HepG2 (cell line): ENCODE data around the gene NEK8. TPM values are rescaled to one million over a fixed set of nuclear protein-coding genes. Genes with fewer than 3 reads are reported as not detected.

Experiments used
- ATAC-seq: fragments of 200-7000 bp; cut with Tn5 transposase; 3 replicates; pipeline ENCODE4 v1.9.1; 2020; ENCODE audit warnings: mild to moderate bottlenecking, moderate library complexity
- BruUV-seq: library from RNA; stranded (reverse); fragments of 400-500 nt; replicated peaks from 2 replicates; lab custom pipeline; 2021; lab: Mats Ljungman, UMichigan
- CTCF ChIA-PET: fragments of 300-600 bp; formaldehyde crosslinking; extraction: SDS; loops from one replicate; lab custom pipeline; 2021; ENCODE audit warnings: low total read pairs, inconsistent platforms, low intra/inter-chr PET ratio; lab: Yijun Ruan, JAX
- POLR2A ChIA-PET: fragments of 350-600 bp; sonication (Branson Sonifier 250); formaldehyde crosslinking; loops from one replicate; lab custom pipeline; 2020; ENCODE audit warnings: antibody characterized with exemption, inconsistent platforms; lab: Yijun Ruan, JAX
- DNase-seq: peaks from one replicate; pipeline ENCODE4 v3.0.0-alpha.2; 2015; ENCODE audit warnings: low spot score
- FAIRE-seq: peaks from 3 replicates; lab custom pipeline; 2011; peaks lifted over from hg19 to GRCh38; lab: Jason Lieb, UNC
- H2AFZ ChIP-seq: one replicate; pipeline ENCODE4 v1.6.1; 2011; ENCODE audit warnings: low read length, inconsistent platforms
- H3K27ac ChIP-seq: fragments of 300-600 bp; 3 replicates; pipeline ENCODE4 v1.8.0; 2011; ENCODE audit warnings: mixed run types, mild to moderate bottlenecking, mixed read lengths, low read length, inconsistent platforms; ENCODE audit not compliant: insufficient read depth; ENCODE audit errors: extremely low read length
- H3K27me3 ChIP-seq, 2 experiments: fragments of 200-600 bp in 1 of 2; 2 replicates in 1 of 2; 3 replicates in 1 of 2; pipeline versions ENCODE4 v1.6.0 to v1.8.0; 2011; ENCODE audit warnings: low read length in 2 of 2, mild to moderate bottlenecking in 2 of 2, moderate library complexity in 2 of 2, inconsistent platforms in 1 of 2; ENCODE audit not compliant: insufficient read depth in 2 of 2, control insufficient read depth in 1 of 2
- H3K36me3 ChIP-seq, 2 experiments: fragments of 200-600 bp in 1 of 2; replicated peaks in 1 of 2; 2 replicates in 1 of 2; 3 replicates in 1 of 2; pipeline versions ENCODE4 v1.5.1 to v1.8.0; 2011; ENCODE audit warnings: low read length in 2 of 2, inconsistent platforms in 1 of 2; ENCODE audit not compliant: insufficient read depth in 2 of 2, control insufficient read depth in 1 of 2
- H3K4me1 ChIP-seq: 2 replicates; pipeline ENCODE4 v1.5.1; 2012; ENCODE audit warnings: low read length, inconsistent platforms; ENCODE audit not compliant: insufficient read depth
- H3K4me2 ChIP-seq: 2 replicates; pipeline ENCODE4 v1.6.0; 2011; ENCODE audit warnings: low read depth, low read length, inconsistent platforms
- H3K4me3 ChIP-seq, 3 experiments: fragments of 200-600 bp in 1 of 3; sonication (generic), shearing (Covaris generic) in 1 of 3; replicated peaks in 1 of 3; 2 replicates each; pipeline ENCODE4 v1.5.1; 2011 to 2016; ENCODE audit warnings: low read length in 3 of 3, inconsistent platforms in 2 of 3, low read depth in 2 of 3, mild to moderate bottlenecking in 2 of 3, control low read depth in 1 of 3, mixed read lengths in 1 of 3; ENCODE audit not compliant: insufficient read depth in 1 of 3
- H3K79me2 ChIP-seq: one replicate; pipeline ENCODE4 v1.6.1; 2011; ENCODE audit warnings: low read length, inconsistent platforms; ENCODE audit not compliant: insufficient read depth
- H3K9ac ChIP-seq: 2 replicates; pipeline ENCODE4 v1.6.0; 2011; ENCODE audit warnings: mild to moderate bottlenecking, low read depth, low read length, inconsistent platforms; ENCODE audit not compliant: insufficient read depth
- H3K9me3 ChIP-seq: 2 replicates; pipeline ENCODE4 v1.5.1; 2012; ENCODE audit warnings: mild to moderate bottlenecking, low read length
- H4K20me1 ChIP-seq: 2 replicates; pipeline ENCODE4 v1.6.0; 2011; ENCODE audit warnings: inconsistent platforms, mild to moderate bottlenecking, low read length, moderate library complexity; ENCODE audit not compliant: insufficient read depth
- CREBL2 ChIP-seq: sonication (generic); formaldehyde crosslinking; IDR thresholded peaks from 2 replicates; pipeline ENCODE4 v1.8.1; 2023; ENCODE audit warnings: missing genetic modification reagents, mild to moderate bottlenecking, borderline replicate concordance
- DNMT1 ChIP-seq: sonication (generic); formaldehyde crosslinking; IDR thresholded peaks from 2 replicates; pipeline ENCODE4 v1.5.1; 2020; ENCODE audit warnings: mild to moderate bottlenecking, missing genetic modification reagents
- FOXO1 ChIP-seq: sonication (generic); formaldehyde crosslinking; IDR thresholded peaks from 2 replicates; pipeline ENCODE4 v1.4.0; 2020; ENCODE audit warnings: missing genetic modification reagents
- GFI1 ChIP-seq: sonication (generic); formaldehyde crosslinking; IDR thresholded peaks from 2 replicates; pipeline ENCODE4 v1.5.0; 2020; ENCODE audit warnings: missing genetic modification reagents, mild to moderate bottlenecking, borderline replicate concordance
- HNRNPK ChIP-seq: fragments of 200-400 bp; formaldehyde crosslinking; IDR thresholded peaks from 2 replicates; pipeline ENCODE4 v1.6.1; 2018; ENCODE audit warnings: low read length, low read depth, moderate library complexity, mild to moderate bottlenecking; ENCODE audit not compliant: poor library complexity, severe bottlenecking
- HNRNPL ChIP-seq: fragments of 200-400 bp; formaldehyde crosslinking; IDR thresholded peaks from 2 replicates; pipeline ENCODE4 v1.6.1; 2017; ENCODE audit warnings: mild to moderate bottlenecking, low read depth, low read length
- MEIS1 ChIP-seq: sonication (generic); formaldehyde crosslinking; IDR thresholded peaks from 2 replicates; pipeline ENCODE4 v1.9.0; 2021; ENCODE audit warnings: mild to moderate bottlenecking, missing genetic modification reagents, moderate library complexity, borderline replicate concordance
- NFYC ChIP-seq: IDR thresholded peaks from 2 replicates; pipeline ENCODE4 v1.6.1; 2016; ENCODE audit warnings: missing genetic modification reagents, missing compliant biosample characterization
- PHF21A ChIP-seq: sonication (generic); formaldehyde crosslinking; IDR thresholded peaks from 2 replicates; pipeline ENCODE4 v1.5.0; 2020; ENCODE audit warnings: mild to moderate bottlenecking, missing genetic modification reagents
- PITX1 ChIP-seq: sonication (generic); formaldehyde crosslinking; IDR thresholded peaks from 2 replicates; pipeline ENCODE4 v1.5.1; 2020; ENCODE audit warnings: mild to moderate bottlenecking, missing genetic modification reagents
- SMYD3 ChIP-seq: sonication (generic); formaldehyde crosslinking; IDR thresholded peaks from 2 replicates; pipeline ENCODE4 v1.8.1; 2023; ENCODE audit warnings: mild to moderate bottlenecking, missing genetic modification reagents
- SPEN ChIP-seq: sonication (generic); formaldehyde crosslinking; IDR thresholded peaks from 2 replicates; pipeline ENCODE4 v1.5.1; 2020; ENCODE audit warnings: low read depth, mild to moderate bottlenecking, missing genetic modification reagents
- ZBTB7A ChIP-seq: sonication (generic); formaldehyde crosslinking; IDR thresholded peaks from 2 replicates; pipeline ENCODE4 v1.8.0; 2022; ENCODE audit warnings: mild to moderate bottlenecking, missing genetic modification reagents
- ZNF121 ChIP-seq: sonication (generic); formaldehyde crosslinking; IDR thresholded peaks from 2 replicates; pipeline ENCODE4 v1.5.0; 2020; ENCODE audit warnings: mild to moderate bottlenecking, missing genetic modification reagents
- ZNF124 ChIP-seq: sonication (generic); formaldehyde crosslinking; IDR thresholded peaks from 2 replicates; pipeline ENCODE4 v1.4.0; 2020; ENCODE audit warnings: missing genetic modification reagents
- ZNF232 ChIP-seq: sonication (generic); formaldehyde crosslinking; IDR thresholded peaks from 2 replicates; pipeline ENCODE4 v1.4.0; 2020; ENCODE audit warnings: missing genetic modification reagents, borderline replicate concordance
- ZNF367 ChIP-seq: sonication (generic); formaldehyde crosslinking; IDR thresholded peaks from 2 replicates; pipeline ENCODE4 v1.4.0; 2020; ENCODE audit warnings: missing genetic modification reagents, borderline replicate concordance
- WGBS: methylation state at CpG from one replicate; pipeline ENCODE4 v1.1.6; 2017; ENCODE audit warnings: low lambda C conversion rate; 5-methylcytosine and 5-hydroxymethylcytosine counted together
- in situ Hi-C: cut with HindIII; loops from 2 replicates; pipeline ENCODE4 v1.10.0; 2017; ENCODE audit warnings: low pct_unique_long_range_greater_than_20kb; ENCODE audit not compliant: extremely low pct_ligation_motif_present
- intact Hi-C: fragments of 100-400 bp; cut with micrococcal nuclease; formaldehyde crosslinking; loops from one replicate; pipeline ENCODE4 v1.10.0; 2022; ENCODE audit not compliant: unreplicated experiment
- polyA plus RNA-seq, 8 experiments: library from polyadenylated mRNA; depleted of rRNA in 3 of 8; stranded (reverse) in 7 of 8; unstranded in 1 of 8; fragments of >200 nt; fragmentation: Illumina TruSeq in 4 of 8; extraction: Trizol in 4 of 8; gene quantifications; 2 replicates each; pipeline versions ENCODE4 v1.2.1 to v1.2.3, GENCODE V29; 2011 to 2016; ENCODE audit warnings: low read depth in 4 of 8, missing spikeins in 1 of 8, mixed read lengths in 1 of 8; ENCODE audit not compliant: insufficient read depth in 1 of 8
- total RNA-seq, 5 experiments: library from RNA; depleted of rRNA; stranded (reverse); fragments of >200 nt; fragmentation: Illumina TruSeq; extraction: Trizol; gene quantifications; 2 replicates each; pipeline ENCODE4 v1.2.3, GENCODE V29; 2016; ENCODE audit warnings: low read depth in 1 of 5

The NEK8 gene
- total and polyA plus RNA-seq, 2 of the 13 experiments (the other 11 are each of a cell fraction or from before 2014, with no cell fraction given): 5.8 to 13.5 TPM

GRCh38 chr17:28707339-28707720, 21.3 kb upstream of the NEK8 start:
- no peak overlapping the region for H3K4me3 ChIP-seq
- H3K4me2 ChIP-seq: no peak overlapping the region
- TF ChIP-seq ZNF124 (CRISPR knock-in tag): no peak
- no peak for TF ChIP-seq CREBL2 (CRISPR knock-in tag)
- no peak for TF ChIP-seq SPEN (CRISPR knock-in tag)
- TF ChIP-seq, all 625 proteins: peak for 0
- no peaks in the 10 kb centered on the region for H4K20me1 ChIP-seq
- H3K27ac ChIP-seq: no peak overlapping the region
- 91% methylated on average over 2 of the region's 2 CpGs for WGBS
- no TSS peak for BruUV-seq
- H3K27me3 ChIP-seq: no peaks in the 10 kb centered on the region
- peaks cover 6 to 9% of the 10 kb centered on the region in 2 experiments for H3K36me3 ChIP-seq
- no peak for FAIRE-seq
- no peak for DNase-seq
- no peak overlapping the region for H3K9ac ChIP-seq
- H3K4me1 ChIP-seq: peaks cover 49% of the 10 kb centered on the region
- no peaks in the 10 kb centered on the region for H3K9me3 ChIP-seq
- POLR2A ChIA-PET: interaction anchor here (10.1 to 10.8 kb wide), 2 partner anchors 8 to 14 kb away, joined by 145 to 220 read pairs; partner anchors contain the start of gene RPL23A
- CTCF ChIA-PET: no interaction called here
- H3K79me2 ChIP-seq: no peaks in the 10 kb centered on the region
- in situ Hi-C loops (no loop called here), intact Hi-C loops (no loop called here)
- no peak for ATAC-seq
- no peak overlapping the region for H2AFZ ChIP-seq

- Histone ChIP-seq H3K9me3 (no peaks in the 10 kb centered on the region), H2AFZ (no peak overlapping the region), H3K27me3 (peaks cover 0 to 2% of the 10 kb centered on the region in 2 experiments; a peak in 2 of 5 replicates), H4K20me1 (no peaks in the 10 kb centered on the region), H3K27ac (peak overlapping the region; percentile 99), H3K4me3 (peak overlapping the region; percentile 65 to 76 (median 67)), H3K79me2 (no peaks in the 10 kb centered on the region), H3K4me1 (peaks cover 47% of the 10 kb centered on the region), H3K4me2 (peak overlapping the region; percentile 99), H3K36me3 (no peaks in the 10 kb centered on the region), H3K9ac (peak overlapping the region; percentile 92)
- CTCF ChIA-PET: no interaction called here
- FAIRE-seq: peak; percentile 54
- POLR2A ChIA-PET: interaction anchor here (0.6 to 10.8 kb wide), 18 partner anchors 10 to 198 kb away, joined by 3 to 220 read pairs (median 6); partner anchors contain the start of genes BLTP2, ERAL1, NEK8 and RPL23A
- in situ Hi-C loops: no loop called here
- 12% methylated on average over 35 of the region's 74 CpGs for WGBS
- intact Hi-C loops: no loop called here
- BruUV-seq: no TSS peak
- ATAC-seq: peak; percentile 91
- DNase-seq: peak; percentile 86
- TF ChIP-seq DNMT1 (0 out of 2 replicates have a peak, but pooled peaks have one; percentile 34), FOXO1 (CRISPR knock-in tag) (peak; percentile 38; the same call in 1 of the 2 replicates), PHF21A (CRISPR knock-in tag) (peak; percentile 47; the same call in 1 of the 2 replicates), ZNF121 (no peak), ZNF367 (CRISPR knock-in tag) (0 out of 2 replicates have a peak, but pooled peaks have one; percentile 31), ZNF232 (CRISPR knock-in tag) (peak; percentile 57; the same call in 1 of the 2 replicates), MEIS1 (CRISPR knock-in tag) (0 out of 2 replicates have a peak, but pooled peaks have one; percentile 67), ZBTB7A (CRISPR knock-in tag) (peak; percentile 49; the same call in 1 of the 2 replicates), PITX1 (CRISPR knock-in tag) (no peak), SMYD3 (CRISPR knock-in tag) (peak; percentile 73; the same call in 1 of the 2 replicates), HNRNPL (peak; percentile 89), GFI1 (CRISPR knock-in tag) (no peak; the same call in 1 of the 2 replicates), HNRNPK (peak; percentile 93), NFYC (CRISPR knock-in tag) (peak; percentile 77)
These were observed 17.5 kb upstream of the NEK8 start for GRCh38 chr17:28710861-28711722.
